Measurements from ENCODE around the gene PPCDC.

The PPCDC gene

DNA sequence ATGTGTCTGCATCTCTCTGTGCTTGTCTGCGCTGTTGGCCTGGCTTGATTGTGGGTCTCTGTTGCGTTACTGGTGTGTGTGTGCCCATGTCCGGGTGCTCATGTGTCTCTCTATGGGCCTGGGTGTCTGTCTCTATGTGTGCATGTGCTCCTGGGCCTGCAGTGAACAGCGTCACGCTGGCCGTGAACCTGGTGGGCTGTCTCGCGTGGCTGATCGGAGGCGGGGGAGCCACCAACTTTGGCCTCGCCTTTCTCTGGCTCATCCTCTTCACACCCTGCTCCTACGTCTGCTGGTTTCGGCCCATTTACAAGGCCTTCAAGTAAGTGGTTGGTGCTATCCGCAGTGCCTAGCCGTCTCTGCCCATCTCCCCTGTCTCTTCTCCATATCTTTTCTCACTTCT is 7.0 kb upstream of the PPCDC start:
- DNase-seq: no peak

DNA sequence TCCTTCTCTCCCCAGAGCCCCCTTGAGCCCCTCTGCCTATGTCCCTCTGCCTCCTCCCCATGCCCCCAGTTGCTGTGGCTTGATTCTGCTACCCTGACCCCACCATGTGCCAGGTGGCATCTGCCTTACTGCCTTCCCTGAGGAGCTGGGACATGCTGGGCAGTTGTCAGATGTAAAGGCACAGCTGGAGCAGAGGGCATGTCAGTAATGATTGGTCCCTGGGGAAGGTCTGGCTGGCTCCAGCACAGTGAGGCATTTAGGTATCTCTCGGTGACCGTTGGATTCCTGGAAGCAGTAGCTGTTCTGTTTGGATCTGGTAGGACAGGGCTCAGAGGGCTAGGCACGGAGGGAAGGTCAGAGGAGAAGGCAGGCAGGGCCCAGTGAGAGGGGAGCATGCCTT is 3.5 kb upstream of the PPCDC start:
- DNase-seq: no peak

DNA sequence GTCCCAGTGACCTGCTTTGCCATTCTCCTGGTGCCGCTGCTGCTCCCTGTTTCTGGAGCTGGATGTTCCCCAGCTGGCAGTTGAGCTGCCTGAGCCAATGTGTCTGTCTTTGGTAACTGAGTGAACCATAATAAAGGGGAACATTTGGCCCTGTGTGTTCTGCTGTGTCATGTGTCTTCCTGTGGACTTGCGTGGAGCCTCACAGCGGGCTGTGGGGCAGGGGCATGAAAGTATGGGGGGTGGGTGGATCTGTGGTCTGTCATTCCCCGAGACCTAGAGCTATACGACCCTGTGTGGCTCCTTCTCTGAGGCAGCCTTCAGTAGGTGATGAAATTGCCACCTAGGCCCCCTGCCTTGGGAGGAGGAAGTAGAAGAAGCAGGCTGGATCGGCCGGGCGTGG is 2.0 kb upstream of the PPCDC start:
- DNase-seq: no peak

GRCh38 chr15:75022783-75023180 is 608 bp upstream of the PPCDC start:
- DNase-seq: no peak

DNA sequence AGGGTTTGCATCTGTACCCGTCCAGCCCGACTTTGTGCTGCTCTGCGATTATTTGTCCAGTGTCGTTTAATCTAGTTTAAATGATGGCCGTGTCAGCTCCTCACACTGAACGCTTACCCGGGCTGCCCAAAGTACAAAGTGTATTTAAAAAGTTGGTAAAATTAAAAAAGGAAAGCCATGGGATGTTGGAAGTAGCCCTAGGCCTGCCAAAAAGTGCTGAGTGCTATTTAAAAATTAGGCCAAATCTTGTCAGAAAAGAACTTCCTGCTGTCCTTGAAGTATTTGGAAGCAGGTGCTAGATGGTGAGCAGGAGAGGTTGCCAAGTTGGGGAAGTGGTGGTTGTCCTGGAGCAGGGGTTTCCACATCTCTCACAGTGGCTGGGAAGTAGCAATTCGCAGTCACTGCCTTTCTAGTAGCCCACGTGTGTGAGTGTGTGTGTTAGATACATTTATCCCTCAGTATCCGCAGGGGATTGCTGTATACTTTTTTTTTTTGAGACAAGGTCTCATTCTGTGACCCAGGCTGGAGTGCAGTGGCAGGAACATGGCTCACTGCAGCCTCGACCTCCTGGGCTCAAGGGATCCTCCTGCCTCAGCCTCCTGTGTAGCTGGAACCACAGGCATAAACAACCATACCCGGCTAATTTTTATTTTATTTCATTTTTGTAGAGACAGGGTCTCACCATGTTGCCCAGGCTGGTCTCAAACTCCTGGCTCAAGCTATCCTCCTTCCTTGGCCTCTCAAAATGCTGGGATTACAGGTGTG is 664 bp downstream of the PPCDC start:
- no peak for DNase-seq

- DNase-seq: no peak
Measured at GRCh38 chr15:75025107-75025506, 1.7 kb downstream of the PPCDC start.

GRCh38 chr15:75025548-75026260 is 2.3 kb downstream of the PPCDC start:
- DNase-seq: no peak

- DNase-seq: no peak
Measured at GRCh38 chr15:75027551-75027950, 4.2 kb downstream of the PPCDC start.

- no peak for DNase-seq
Measured at GRCh38 chr15:75028991-75029377, 5.6 kb downstream of the PPCDC start.

- peak; percentile 90 for DNase-seq
Measured at GRCh38 chr15:75029378-75030022, 6.1 kb downstream of the PPCDC start.

GRCh38 chr15:75030023-75030413 is 6.6 kb downstream of the PPCDC start:
- DNase-seq: no peak

GRCh38 chr15:75030424-75030823 is 7.0 kb downstream of the PPCDC start:
- DNase-seq: no peak

GRCh38 chr15:75031848-75032247 is 8.5 kb downstream of the PPCDC start:
- no peak for DNase-seq

GRCh38 chr15:75032395-75032794 is 9.0 kb downstream of the PPCDC start:
- DNase-seq: no peak

DNA sequence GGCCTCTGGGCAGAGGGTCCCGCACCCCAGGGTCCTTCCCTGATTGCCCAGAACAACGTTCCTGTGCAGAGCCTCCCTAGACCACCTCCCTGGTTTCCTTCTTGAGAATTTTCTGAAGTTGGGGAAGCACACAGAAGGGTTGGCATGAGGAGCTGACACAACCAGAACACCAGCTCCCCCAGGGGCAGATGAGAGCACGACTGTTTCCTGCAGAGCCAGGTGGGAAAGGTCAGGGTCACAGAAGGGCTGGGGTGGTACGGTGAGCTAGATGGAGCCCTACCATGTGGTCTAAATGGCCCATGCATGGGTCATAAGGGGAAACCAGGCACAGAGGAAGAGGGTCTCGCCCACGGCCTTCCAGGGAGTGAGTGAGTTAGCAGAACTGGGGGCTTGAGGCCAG is 10.4 kb downstream of the PPCDC start:
- no peak for DNase-seq

DNA sequence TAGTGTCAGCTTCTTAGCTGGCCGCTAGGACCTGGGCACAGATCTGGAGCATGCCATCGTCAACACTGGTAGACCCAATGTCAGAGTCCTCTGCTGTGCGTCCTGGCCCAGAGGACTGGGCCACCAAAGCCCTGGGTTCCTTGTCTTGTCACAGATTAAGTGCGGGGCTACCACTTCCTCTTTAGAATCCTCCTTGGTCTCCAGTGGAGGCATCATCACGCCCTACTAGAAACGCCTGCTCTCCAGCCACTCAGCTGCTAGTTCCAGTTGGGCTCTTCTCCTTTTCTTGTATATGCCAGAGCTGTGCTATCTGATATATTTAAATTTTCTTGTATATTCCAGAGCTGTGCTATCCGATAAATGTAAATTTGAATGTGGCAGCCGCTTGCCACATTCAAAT is 11.2 kb downstream of the PPCDC start:
- DNase-seq: no peak

- no peak for DNase-seq
Measured at GRCh38 chr15:75036212-75036616, 12.8 kb downstream of the PPCDC start.

DNA sequence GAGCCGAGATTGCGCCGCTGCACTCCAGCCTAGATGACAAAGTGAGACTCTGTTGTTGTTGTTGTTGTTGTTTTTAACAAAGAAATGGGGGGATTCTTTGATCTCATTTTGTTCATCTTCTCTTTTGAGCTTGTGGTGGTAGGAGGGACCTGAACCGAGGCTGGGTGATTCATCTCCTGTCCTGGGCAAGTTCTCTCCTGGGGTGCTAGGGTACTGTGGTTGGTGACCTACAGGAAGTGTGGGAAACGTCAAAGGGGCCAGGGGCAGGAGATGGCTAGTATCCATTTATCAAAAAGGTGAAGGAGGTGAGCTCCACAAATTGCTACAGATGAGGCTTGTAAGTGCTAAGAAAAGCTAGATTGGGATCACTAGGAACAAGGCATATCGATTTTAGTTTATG is 14.3 kb downstream of the PPCDC start:
- no peak for DNase-seq

DNA sequence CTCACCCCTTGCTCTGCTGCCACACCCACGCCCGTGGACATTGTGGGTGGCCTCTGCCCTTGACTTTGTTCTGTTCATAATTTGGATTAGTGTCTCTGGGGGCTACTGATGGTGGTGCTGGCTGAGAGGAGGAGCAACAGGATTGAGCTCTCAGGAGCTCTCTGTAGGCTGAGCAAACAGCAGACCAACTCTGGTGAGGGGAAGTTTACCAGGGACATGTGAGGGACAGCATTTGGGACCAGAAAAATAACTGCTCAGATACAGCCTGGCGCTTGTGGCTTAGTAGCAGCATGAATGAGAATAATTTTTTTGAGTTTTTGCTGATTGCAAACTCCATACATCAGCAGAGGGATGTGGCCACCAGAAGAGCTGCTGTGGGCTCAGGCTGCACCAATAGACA is 14.8 kb downstream of the PPCDC start:
- DNase-seq: no peak

GRCh38 chr15:75042730-75043508 is 19.5 kb downstream of the PPCDC start:
- peak; percentile 73 for DNase-seq

DNA sequence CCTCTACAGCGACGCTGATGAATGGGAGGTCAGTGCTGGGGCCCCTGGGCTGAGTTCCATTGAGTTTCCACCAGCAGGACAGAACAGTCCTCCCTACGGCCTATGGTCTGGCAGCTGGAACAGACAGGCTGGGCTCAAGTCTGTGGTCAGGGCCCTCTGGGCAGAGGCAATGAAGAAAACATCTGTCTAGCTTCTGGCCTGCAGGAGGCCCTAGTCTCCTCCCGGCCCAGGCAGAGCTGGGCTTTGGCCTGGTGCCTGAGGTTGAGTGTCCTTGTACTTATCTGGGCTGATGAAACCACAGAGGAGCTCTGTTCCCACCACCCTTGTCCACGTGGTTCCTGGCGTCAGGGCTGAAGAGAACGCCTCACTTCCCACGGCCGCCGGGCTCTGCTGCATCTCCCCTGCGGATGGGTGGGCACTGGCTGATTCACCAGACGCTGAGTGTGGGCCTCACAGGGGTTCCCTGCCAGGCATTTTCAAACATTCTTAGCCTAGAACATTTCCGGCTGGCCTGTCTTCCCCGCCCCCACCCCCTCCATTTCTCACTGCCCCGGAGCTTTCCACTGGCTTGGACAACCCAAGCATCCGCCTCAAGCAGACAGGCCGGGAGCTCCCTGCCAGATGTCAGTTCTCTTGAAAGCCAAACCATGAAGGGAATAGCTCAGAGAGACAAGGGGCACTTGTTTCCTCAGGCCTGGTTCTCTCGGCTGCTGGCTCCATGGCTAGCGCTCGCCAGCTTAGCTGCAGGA is 20.3 kb downstream of the PPCDC start:
- no peak for DNase-seq

- DNase-seq: no peak
Measured at GRCh38 chr15:75044258-75044878, 21.0 kb downstream of the PPCDC start.

Data from activated CD4-positive, CD25-positive, alpha-beta regulatory T cell treated with anti-CD3 and anti-CD28 coated beads, Interleukin-2, amount 50 U/mL, for 72 hours (primary cell).